Ovary (tissue), 3 donors: Measurements from ENCODE around the gene ADARB2.

Experiments used
- EP300 ChIP-seq: sonication (generic); formaldehyde crosslinking; IDR thresholded peaks from one replicate; pipeline ENCODE4 v1.6.1; 2017; ENCODE audit warnings: antibody characterized with exemption
- POLR2A ChIP-seq: fragments of 450-650 bp; IDR thresholded peaks from one replicate; pipeline ENCODE4 v1.6.1; 2017; ENCODE audit warnings: antibody characterized with exemption, mild to moderate bottlenecking, moderate library complexity
- TF ChIP-seq, protein P1 (sequence below), 3 donors: fragments of 450-650 bp in 2 of 3; fragments of 200-600 bp in 1 of 3; IDR thresholded peaks; one replicate each; pipeline versions ENCODE4 v1.5.1 to v1.8.0; 2016 to 2022; ENCODE audit warnings: antibody characterized with exemption in 3 of 3, mild to moderate bottlenecking in 1 of 3
- donor health status: DM: no; HTN: no; CAD: no.

DNA sequence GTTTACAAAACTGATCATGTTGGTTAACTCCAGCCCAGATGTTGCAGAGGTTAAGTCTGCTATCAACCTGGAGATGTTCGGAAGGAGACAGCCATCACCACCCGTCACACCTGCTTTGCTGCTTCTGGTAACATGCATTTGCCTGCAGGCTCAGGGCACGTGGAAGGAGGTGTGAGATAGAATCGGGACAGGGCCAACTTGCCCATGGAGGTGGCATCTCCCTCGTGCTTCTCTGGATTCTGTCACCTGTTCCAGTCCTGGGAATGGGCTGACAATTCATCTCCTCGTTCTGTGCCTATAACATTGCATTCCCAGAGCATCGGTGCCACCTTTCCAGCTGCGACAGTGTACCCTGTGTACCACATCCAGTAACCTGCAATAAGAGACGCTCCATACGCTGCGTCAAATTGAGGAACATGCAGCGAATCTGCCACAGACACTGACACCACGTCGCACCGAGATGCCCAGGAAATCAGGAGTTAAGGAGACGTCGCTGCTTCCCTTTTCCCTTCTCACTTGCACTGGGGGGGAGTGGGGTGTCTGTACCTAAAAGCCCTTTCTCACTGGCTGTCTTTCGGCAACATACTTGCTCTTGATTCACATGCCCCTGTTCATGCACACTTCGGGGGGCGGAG lies 65.8 kb downstream of the ADARB2 start:
- TF ChIP-seq, protein P1, sequence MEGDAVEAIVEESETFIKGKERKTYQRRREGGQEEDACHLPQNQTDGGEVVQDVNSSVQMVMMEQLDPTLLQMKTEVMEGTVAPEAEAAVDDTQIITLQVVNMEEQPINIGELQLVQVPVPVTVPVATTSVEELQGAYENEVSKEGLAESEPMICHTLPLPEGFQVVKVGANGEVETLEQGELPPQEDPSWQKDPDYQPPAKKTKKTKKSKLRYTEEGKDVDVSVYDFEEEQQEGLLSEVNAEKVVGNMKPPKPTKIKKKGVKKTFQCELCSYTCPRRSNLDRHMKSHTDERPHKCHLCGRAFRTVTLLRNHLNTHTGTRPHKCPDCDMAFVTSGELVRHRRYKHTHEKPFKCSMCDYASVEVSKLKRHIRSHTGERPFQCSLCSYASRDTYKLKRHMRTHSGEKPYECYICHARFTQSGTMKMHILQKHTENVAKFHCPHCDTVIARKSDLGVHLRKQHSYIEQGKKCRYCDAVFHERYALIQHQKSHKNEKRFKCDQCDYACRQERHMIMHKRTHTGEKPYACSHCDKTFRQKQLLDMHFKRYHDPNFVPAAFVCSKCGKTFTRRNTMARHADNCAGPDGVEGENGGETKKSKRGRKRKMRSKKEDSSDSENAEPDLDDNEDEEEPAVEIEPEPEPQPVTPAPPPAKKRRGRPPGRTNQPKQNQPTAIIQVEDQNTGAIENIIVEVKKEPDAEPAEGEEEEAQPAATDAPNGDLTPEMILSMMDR (IDR thresholded peaks at IDR 0.05): no peak
- TF ChIP-seq EP300: no peak
- TF ChIP-seq POLR2A: no peak
